Retinal pigment epithelial cell (primary cell): ENCODE measurements around the gene DMD.

Experiments
- DNase-seq: peaks from one replicate; pipeline ENCODE4 v3.0.0-alpha.2; 2010; ENCODE audit warnings: low read depth
- H3K4me3 ChIP-seq: 2 replicates; pipeline ENCODE4 v1.5.1; 2011; ENCODE audit warnings: mild to moderate bottlenecking, low read length, control low read depth, moderate library complexity
- CTCF ChIP-seq: conservative IDR thresholded peaks from 2 replicates; pipeline ENCODE4 v1.5.1; 2011; ENCODE audit warnings: low read depth, low read length, control low read depth, inconsistent platforms

The DMD gene

GRCh38 chrX:31136144-31136611, 2075.2 kb downstream of the DMD start:
- H3K4me3 ChIP-seq = no peak overlapping the region
- no peak for TF ChIP-seq CTCF

GRCh38 chrX:31132821-31133241, 2078.5 kb downstream of the DMD start:
- no peak overlapping the region for H3K4me3 ChIP-seq
- TF ChIP-seq CTCF = no peak
- DNase-seq = no peak

More at GRCh38 chrX:31136144-31136611, 2075.2 kb downstream of the DMD start:
- no peak for DNase-seq

- DNase-seq = no peak
- TF ChIP-seq CTCF = no peak
- no peak overlapping the region for H3K4me3 ChIP-seq
Measured at GRCh38 chrX:31130457-31131220, 2080.7 kb downstream of the DMD start.

GRCh38 chrX:31128855-31129254, 2082.5 kb downstream of the DMD start:
- no peak for TF ChIP-seq CTCF
- no peak overlapping the region for H3K4me3 ChIP-seq
- no peak for DNase-seq

GRCh38 chrX:31127716-31128115, 2083.6 kb downstream of the DMD start:
- TF ChIP-seq CTCF = no peak
- no peak overlapping the region for H3K4me3 ChIP-seq
- no peak for DNase-seq

GRCh38 chrX:31126205-31126604, 2085.1 kb downstream of the DMD start:
- no peak for TF ChIP-seq CTCF
- no peak for DNase-seq
- H3K4me3 ChIP-seq = no peak overlapping the region

- no peak overlapping the region for H3K4me3 ChIP-seq
- TF ChIP-seq CTCF = no peak
- no peak for DNase-seq
Measured at GRCh38 chrX:31124536-31124935, 2086.8 kb downstream of the DMD start.
